ENCODE measurements around the gene ATG2B.
"Not testable (repeated sequence)": the region's sequence is repeated elsewhere in the genome, so short reads cannot be mapped to it uniquely, and the experiment has no call there.

Gene ATG2B

GRCh38 chr14:96251656-96252155 lies 111.4 kb downstream of the ATG2B start:
- no peak for DNase-seq (ENCODE audit: low read depth)

GRCh38 chr14:96250485-96250884 lies 112.7 kb downstream of the ATG2B start:
- no peak for DNase-seq (ENCODE audit: low read depth)

- no peak for DNase-seq (ENCODE audit: low read depth)
These were observed 114.1 kb downstream of the ATG2B start for GRCh38 chr14:96249029-96249428.

GRCh38 chr14:96247031-96247430 lies 116.1 kb downstream of the ATG2B start:
- no peak for DNase-seq (ENCODE audit: low read depth)

GRCh38 chr14:96246539-96246847 lies 116.6 kb downstream of the ATG2B start:
- DNase-seq (ENCODE audit: low read depth) = no peak

- no peak for DNase-seq (ENCODE audit: low read depth)
These were observed 117.2 kb downstream of the ATG2B start for GRCh38 chr14:96245710-96246538.

GRCh38 chr14:96245074-96245473 lies 118.1 kb downstream of the ATG2B start:
- not testable (repeated sequence) for DNase-seq (ENCODE audit: low read depth)

GRCh38 chr14:96243785-96244184 lies 119.4 kb downstream of the ATG2B start:
- DNase-seq (ENCODE audit: low read depth) = no peak

- DNase-seq (ENCODE audit: low read depth) = no peak
These were observed 121.0 kb downstream of the ATG2B start for GRCh38 chr14:96242126-96242525.

- no peak for DNase-seq (ENCODE audit: low read depth)
These were observed 122.5 kb downstream of the ATG2B start for GRCh38 chr14:96240641-96241040.

- DNase-seq (ENCODE audit: low read depth) = no peak
These were observed 123.4 kb downstream of the ATG2B start for GRCh38 chr14:96239711-96240141.

GRCh38 chr14:96238676-96239265 lies 124.4 kb downstream of the ATG2B start:
- no peak for DNase-seq (ENCODE audit: low read depth)

- DNase-seq (ENCODE audit: low read depth) = no peak
These were observed 125.5 kb downstream of the ATG2B start for GRCh38 chr14:96237641-96238040.

- no peak for DNase-seq (ENCODE audit: low read depth)
These were observed 127.7 kb downstream of the ATG2B start for GRCh38 chr14:96235426-96235825.

- DNase-seq (ENCODE audit: low read depth) = no peak
These were observed 129.5 kb downstream of the ATG2B start for GRCh38 chr14:96233661-96234060.

GRCh38 chr14:96232506-96232905 lies 130.6 kb downstream of the ATG2B start:
- no peak for DNase-seq (ENCODE audit: low read depth)

- no peak for DNase-seq (ENCODE audit: low read depth)
These were observed 131.5 kb downstream of the ATG2B start for GRCh38 chr14:96231526-96232130.

GRCh38 chr14:96231056-96231455 lies 132.1 kb downstream of the ATG2B start:
- DNase-seq (ENCODE audit: low read depth) = no peak

GRCh38 chr14:96229315-96229714 lies 133.8 kb downstream of the ATG2B start:
- no peak for DNase-seq (ENCODE audit: low read depth)

All from CMK (cell line).